GM23248 (cell line): ENCODE measurements around the gene RPLP1.

Source experiments
- EZH2 ChIP-seq: fragments of 200-600 bp; sonication (generic); IDR thresholded peaks from 2 replicates; pipeline ENCODE4 v1.6.1; 2018; ENCODE audit warnings: antibody characterized with exemption, mild to moderate bottlenecking; ENCODE audit not compliant: insufficient read depth, poor library complexity, severe bottlenecking
- EZH2phosphoT487 ChIP-seq: fragments of 200-600 bp; sonication (generic); IDR thresholded peaks from 2 replicates; pipeline ENCODE4 v1.6.1; 2018; ENCODE audit warnings: antibody characterized with exemption, moderate library complexity, mild to moderate bottlenecking, low read depth; ENCODE audit not compliant: insufficient read depth

DNA sequence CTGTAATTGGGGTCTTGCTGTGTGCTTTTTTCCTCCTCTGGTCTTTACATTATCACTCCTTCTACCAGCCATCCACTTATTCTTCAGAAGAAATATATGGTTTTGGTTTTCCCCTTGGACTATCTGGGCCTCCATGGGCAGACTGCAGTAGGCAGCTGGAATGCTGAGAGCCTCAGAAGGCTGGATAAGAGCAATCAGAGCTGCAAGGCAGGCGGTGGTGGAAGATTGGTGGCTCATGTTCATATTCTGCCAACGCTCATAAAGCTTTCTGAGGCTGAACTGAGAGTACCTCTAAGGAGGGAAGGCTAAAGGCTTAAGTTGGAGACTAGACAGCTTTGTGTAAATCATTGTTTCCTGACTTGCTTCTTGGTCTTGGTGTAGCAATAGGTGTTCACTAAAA is 5.7 kb upstream of the RPLP1 start:
- no peak for TF ChIP-seq EZH2
- TF ChIP-seq EZH2phosphoT487 = no peak
